HEK293 (cell line): ENCODE results near the gene HBEGF.

Experiments used
- KLF1 ChIP-seq: fragments of 450-650 bp; formaldehyde crosslinking; IDR thresholded peaks from 2 replicates; pipeline ENCODE4 v1.5.1; 2016; ENCODE audit warnings: missing biosample characterization, missing genetic modification characterization
- KLF9 ChIP-seq: fragments of 450-650 bp; formaldehyde crosslinking; IDR thresholded peaks from 2 replicates; pipeline ENCODE4 v1.5.1; 2016; ENCODE audit warnings: missing biosample characterization, missing genetic modification characterization, low read depth
- MYNN ChIP-seq: fragments of 450-650 bp; formaldehyde crosslinking; IDR thresholded peaks from 2 replicates; pipeline ENCODE4 v1.5.1; 2016; ENCODE audit warnings: missing biosample characterization, missing genetic modification characterization, borderline replicate concordance
- ZBTB17 ChIP-seq: fragments of 450-650 bp; formaldehyde crosslinking; IDR thresholded peaks from 2 replicates; pipeline ENCODE4 v1.5.1; 2016; ENCODE audit warnings: missing biosample characterization, missing genetic modification characterization
- ZFP37 ChIP-seq: fragments of 450-650 bp; formaldehyde crosslinking; IDR thresholded peaks from 2 replicates; pipeline ENCODE4 v1.5.1; 2016; ENCODE audit warnings: missing biosample characterization, missing genetic modification characterization
- ZNF324 ChIP-seq: fragments of 450-650 bp; formaldehyde crosslinking; IDR thresholded peaks from 2 replicates; pipeline ENCODE4 v1.5.1; 2016; ENCODE audit warnings: missing biosample characterization, missing genetic modification characterization
- ZNF530 ChIP-seq: fragments of 450-650 bp; formaldehyde crosslinking; IDR thresholded peaks from 2 replicates; pipeline ENCODE4 v1.5.1; 2016; ENCODE audit warnings: low read depth, missing biosample characterization, missing genetic modification characterization
- ZNF707 ChIP-seq: fragments of 450-650 bp; formaldehyde crosslinking; IDR thresholded peaks from 2 replicates; pipeline ENCODE4 v1.5.1; 2016; ENCODE audit warnings: missing biosample characterization, missing genetic modification characterization
- TF ChIP-seq, protein P1 (sequence below): fragments of 450-650 bp; formaldehyde crosslinking; IDR thresholded peaks from 2 replicates; pipeline ENCODE4 v1.5.1; 2016; ENCODE audit warnings: missing biosample characterization, missing genetic modification characterization
- TF ChIP-seq, protein P2 (sequence below): fragments of 450-650 bp; formaldehyde crosslinking; IDR thresholded peaks from 2 replicates; pipeline ENCODE4 v1.5.1; 2016; ENCODE audit warnings: missing biosample characterization, missing genetic modification characterization, low read depth
- TF ChIP-seq, protein P3 (sequence below): fragments of 450-650 bp; formaldehyde crosslinking; IDR thresholded peaks from 2 replicates; pipeline ENCODE4 v1.5.1; 2016; ENCODE audit warnings: missing biosample characterization, missing genetic modification characterization
- TF ChIP-seq, protein P4 (sequence below): fragments of 450-650 bp; formaldehyde crosslinking; IDR thresholded peaks from 2 replicates; pipeline ENCODE4 v1.5.1; 2017; ENCODE audit warnings: missing biosample characterization, missing genetic modification characterization

DNA sequence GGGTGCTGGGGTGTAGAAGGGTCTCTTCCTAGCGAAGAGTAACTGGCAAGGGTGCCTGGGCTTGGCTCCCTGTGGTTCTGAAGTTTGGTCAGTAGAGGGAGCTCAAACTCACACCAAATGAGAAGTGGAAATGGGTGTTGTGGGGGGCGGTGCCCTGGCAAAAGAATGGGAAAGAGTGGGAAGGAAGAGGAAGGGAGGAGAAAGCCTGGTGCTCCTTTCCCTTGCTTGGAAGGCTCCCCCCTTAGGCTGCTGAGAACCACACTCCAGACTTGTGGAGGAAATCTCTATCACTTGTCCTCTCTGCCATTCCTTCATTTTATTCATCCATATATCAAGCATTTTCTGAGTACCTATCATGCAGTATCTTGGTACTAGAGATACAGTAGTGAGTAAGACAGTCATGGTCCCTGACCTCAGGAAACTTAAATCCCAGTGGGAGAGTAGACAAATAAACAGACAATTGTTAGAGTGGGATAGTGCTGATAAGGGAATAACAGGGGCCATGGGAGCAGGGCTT is 26.6 kb upstream of the HBEGF start:
- TF ChIP-seq, protein P1, sequence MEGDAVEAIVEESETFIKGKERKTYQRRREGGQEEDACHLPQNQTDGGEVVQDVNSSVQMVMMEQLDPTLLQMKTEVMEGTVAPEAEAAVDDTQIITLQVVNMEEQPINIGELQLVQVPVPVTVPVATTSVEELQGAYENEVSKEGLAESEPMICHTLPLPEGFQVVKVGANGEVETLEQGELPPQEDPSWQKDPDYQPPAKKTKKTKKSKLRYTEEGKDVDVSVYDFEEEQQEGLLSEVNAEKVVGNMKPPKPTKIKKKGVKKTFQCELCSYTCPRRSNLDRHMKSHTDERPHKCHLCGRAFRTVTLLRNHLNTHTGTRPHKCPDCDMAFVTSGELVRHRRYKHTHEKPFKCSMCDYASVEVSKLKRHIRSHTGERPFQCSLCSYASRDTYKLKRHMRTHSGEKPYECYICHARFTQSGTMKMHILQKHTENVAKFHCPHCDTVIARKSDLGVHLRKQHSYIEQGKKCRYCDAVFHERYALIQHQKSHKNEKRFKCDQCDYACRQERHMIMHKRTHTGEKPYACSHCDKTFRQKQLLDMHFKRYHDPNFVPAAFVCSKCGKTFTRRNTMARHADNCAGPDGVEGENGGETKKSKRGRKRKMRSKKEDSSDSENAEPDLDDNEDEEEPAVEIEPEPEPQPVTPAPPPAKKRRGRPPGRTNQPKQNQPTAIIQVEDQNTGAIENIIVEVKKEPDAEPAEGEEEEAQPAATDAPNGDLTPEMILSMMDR, result peak; percentile 80
- TF ChIP-seq, protein P2, sequence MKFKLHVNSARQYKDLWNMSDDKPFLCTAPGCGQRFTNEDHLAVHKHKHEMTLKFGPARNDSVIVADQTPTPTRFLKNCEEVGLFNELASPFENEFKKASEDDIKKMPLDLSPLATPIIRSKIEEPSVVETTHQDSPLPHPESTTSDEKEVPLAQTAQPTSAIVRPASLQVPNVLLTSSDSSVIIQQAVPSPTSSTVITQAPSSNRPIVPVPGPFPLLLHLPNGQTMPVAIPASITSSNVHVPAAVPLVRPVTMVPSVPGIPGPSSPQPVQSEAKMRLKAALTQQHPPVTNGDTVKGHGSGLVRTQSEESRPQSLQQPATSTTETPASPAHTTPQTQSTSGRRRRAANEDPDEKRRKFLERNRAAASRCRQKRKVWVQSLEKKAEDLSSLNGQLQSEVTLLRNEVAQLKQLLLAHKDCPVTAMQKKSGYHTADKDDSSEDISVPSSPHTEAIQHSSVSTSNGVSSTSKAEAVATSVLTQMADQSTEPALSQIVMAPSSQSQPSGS (tag by site-specific recombination), result no peak
- no peak for TF ChIP-seq ZNF530 (tag by site-specific recombination)
- TF ChIP-seq, protein P3, sequence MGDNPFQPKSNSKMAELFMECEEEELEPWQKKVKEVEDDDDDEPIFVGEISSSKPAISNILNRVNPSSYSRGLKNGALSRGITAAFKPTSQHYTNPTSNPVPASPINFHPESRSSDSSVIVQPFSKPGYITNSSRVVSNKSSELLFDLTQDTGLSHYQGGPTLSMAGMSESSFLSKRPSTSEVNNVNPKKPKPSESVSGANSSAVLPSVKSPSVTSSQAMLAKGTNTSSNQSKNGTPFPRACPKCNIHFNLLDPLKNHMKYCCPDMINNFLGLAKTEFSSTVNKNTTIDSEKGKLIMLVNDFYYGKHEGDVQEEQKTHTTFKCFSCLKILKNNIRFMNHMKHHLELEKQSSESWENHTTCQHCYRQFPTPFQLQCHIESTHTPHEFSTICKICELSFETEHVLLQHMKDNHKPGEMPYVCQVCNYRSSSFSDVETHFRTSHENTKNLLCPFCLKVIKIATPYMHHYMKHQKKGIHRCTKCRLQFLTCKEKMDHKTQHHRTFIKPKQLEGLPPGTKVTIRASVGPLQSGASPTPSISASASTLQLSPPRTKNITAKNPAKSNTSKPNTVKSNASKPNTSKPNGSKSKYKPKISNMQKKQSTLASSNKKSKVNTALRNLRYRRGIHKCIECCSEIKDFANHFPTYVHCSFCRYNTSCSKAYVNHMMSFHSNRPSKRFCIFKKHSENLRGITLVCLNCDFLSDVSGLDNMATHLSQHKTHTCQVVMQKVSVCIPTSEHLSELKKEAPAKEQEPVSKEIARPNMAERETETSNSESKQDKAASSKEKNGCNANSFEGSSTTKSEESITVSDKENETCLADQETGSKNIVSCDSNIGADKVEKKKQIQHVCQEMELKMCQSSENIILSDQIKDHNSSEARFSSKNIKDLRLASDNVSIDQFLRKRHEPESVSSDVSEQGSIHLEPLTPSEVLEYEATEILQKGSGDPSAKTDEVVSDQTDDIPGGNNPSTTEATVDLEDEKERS (tag by site-specific recombination), result no peak
- no peak for TF ChIP-seq MYNN (tag by site-specific recombination)
- TF ChIP-seq KLF9, result peak; percentile 91
- no peak for TF ChIP-seq ZNF707
- TF ChIP-seq ZNF324, result no peak
- TF ChIP-seq ZBTB17, result no peak; the same call in 1 of the 2 replicates
- peak; percentile 52 for TF ChIP-seq KLF1 (tag by site-specific recombination)
- no peak for TF ChIP-seq ZFP37 (tag by site-specific recombination)
- TF ChIP-seq, protein P4, sequence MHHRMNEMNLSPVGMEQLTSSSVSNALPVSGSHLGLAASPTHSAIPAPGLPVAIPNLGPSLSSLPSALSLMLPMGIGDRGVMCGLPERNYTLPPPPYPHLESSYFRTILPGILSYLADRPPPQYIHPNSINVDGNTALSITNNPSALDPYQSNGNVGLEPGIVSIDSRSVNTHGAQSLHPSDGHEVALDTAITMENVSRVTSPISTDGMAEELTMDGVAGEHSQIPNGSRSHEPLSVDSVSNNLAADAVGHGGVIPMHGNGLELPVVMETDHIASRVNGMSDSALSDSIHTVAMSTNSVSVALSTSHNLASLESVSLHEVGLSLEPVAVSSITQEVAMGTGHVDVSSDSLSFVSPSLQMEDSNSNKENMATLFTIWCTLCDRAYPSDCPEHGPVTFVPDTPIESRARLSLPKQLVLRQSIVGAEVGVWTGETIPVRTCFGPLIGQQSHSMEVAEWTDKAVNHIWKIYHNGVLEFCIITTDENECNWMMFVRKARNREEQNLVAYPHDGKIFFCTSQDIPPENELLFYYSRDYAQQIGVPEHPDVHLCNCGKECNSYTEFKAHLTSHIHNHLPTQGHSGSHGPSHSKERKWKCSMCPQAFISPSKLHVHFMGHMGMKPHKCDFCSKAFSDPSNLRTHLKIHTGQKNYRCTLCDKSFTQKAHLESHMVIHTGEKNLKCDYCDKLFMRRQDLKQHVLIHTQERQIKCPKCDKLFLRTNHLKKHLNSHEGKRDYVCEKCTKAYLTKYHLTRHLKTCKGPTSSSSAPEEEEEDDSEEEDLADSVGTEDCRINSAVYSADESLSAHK (tag by site-specific recombination), result no peak
